HCT116 (cell line): ENCODE measurements around the gene YWHAB. TPM values are rescaled to one million over a fixed set of nuclear protein-coding genes. Genes with fewer than 3 reads are reported as not detected.

Source experiments
- ATAC-seq: fragments of 200-7000 bp; cut with Tn5 transposase; 2 replicates; pipeline ENCODE4 v1.9.1; 2020; ENCODE audit warnings: mild to moderate bottlenecking, moderate library complexity
- BruUV-seq: library from RNA; stranded (reverse); fragments of 400-500 nt; replicated peaks from 2 replicates; lab custom pipeline; 2021; lab: Mats Ljungman, UMichigan
- CTCF ChIA-PET: fragments of 300-600 bp; sonication (Branson Sonifier 250); formaldehyde crosslinking; loops from one replicate; lab custom pipeline; 2021; ENCODE audit warnings: antibody characterized with exemption; lab: Charles Lee
- POLR2A ChIA-PET: fragments of 300-600, 350-600 bp; sonication (Branson Sonifier 250); formaldehyde crosslinking; loops from one replicate; lab custom pipeline; 2021; ENCODE audit warnings: antibody characterized with exemption; lab: Charles Lee
- RAD21 ChIA-PET, 2 experiments: fragments of 300-600 bp; sonication (Branson Sonifier 250); formaldehyde crosslinking; loops; one replicate each; lab custom pipeline; 2023; ENCODE audit warnings: low total read pairs in 2 of 2; ENCODE audit not compliant: uncharacterized antibody in 2 of 2, unreplicated experiment in 2 of 2, low non-redundant PET in 1 of 2; lab: Charles Lee
- DNase-seq: peaks from one replicate; pipeline ENCODE4 v3.0.0-alpha.2; 2010; ENCODE audit warnings: low read depth, low spot score
- H2AFZ ChIP-seq: fragments of 200-600 bp; shearing (Covaris generic), sonication (generic); 2 replicates; pipeline ENCODE4 v1.6.1; 2017; ENCODE audit warnings: low read depth, mixed run types, mixed read lengths, antibody characterized with exemption, low read length; ENCODE audit not compliant: poor library complexity, severe bottlenecking
- H3K27ac ChIP-seq: 2 replicates; pipeline ENCODE4 v1.5.1; 2012; ENCODE audit warnings: low read depth, low read length
- H3K27me3 ChIP-seq: fragments of 200-600 bp; sonication (generic); 2 replicates; pipeline ENCODE4 v1.6.1; 2016; ENCODE audit warnings: mixed run types, low read length, mixed read lengths; ENCODE audit not compliant: insufficient read depth
- H3K36me3 ChIP-seq, 2 experiments: fragments of 200-500 bp in 1 of 2; fragments of 200-600 bp in 1 of 2; sonication (Bioruptor generic) in 1 of 2; sonication (generic) in 1 of 2; 2 replicates each; pipeline versions ENCODE4 v1.5.1 to v1.6.1; 2014 to 2016; ENCODE audit warnings: low read length in 2 of 2, inconsistent platforms in 1 of 2, mixed read lengths in 1 of 2, mixed run types in 1 of 2; ENCODE audit not compliant: insufficient read depth in 2 of 2, control insufficient read depth in 1 of 2
- H3K4me1 ChIP-seq, 2 experiments: fragments of 200-600 bp in 1 of 2; sonication (generic) in 1 of 2; 2 replicates each; pipeline versions ENCODE4 v1.5.1 to v1.6.1; 2012 to 2017; ENCODE audit warnings: low read length in 2 of 2, inconsistent platforms in 1 of 2, mild to moderate bottlenecking in 1 of 2, mixed read lengths in 1 of 2, mixed run types in 1 of 2, moderate library complexity in 1 of 2; ENCODE audit not compliant: insufficient read depth in 2 of 2, control insufficient read depth in 1 of 2
- H3K4me2 ChIP-seq: fragments of 200-600 bp; sonication (generic); 2 replicates; pipeline ENCODE4 v1.6.1; 2017; ENCODE audit warnings: mixed run types, low read length, mixed read lengths
- H3K4me3 ChIP-seq, 2 experiments: fragments of 200-600 bp in 1 of 2; sonication (generic) in 1 of 2; replicated peaks in 1 of 2; 2 replicates each; pipeline ENCODE4 v1.5.1; 2011 to 2016; ENCODE audit warnings: low read length in 2 of 2, control low read depth in 1 of 2, low read depth in 1 of 2, mild to moderate bottlenecking in 1 of 2, mixed read lengths in 1 of 2, mixed run types in 1 of 2
- H3K79me2 ChIP-seq: fragments of 200-600 bp; sonication (generic); 2 replicates; pipeline ENCODE4 v1.6.1; 2017; ENCODE audit warnings: mild to moderate bottlenecking, mixed run types, low read length, moderate library complexity, mixed read lengths; ENCODE audit not compliant: insufficient read depth
- H3K9ac ChIP-seq: fragments of 200-600 bp; sonication (generic); 2 replicates; pipeline ENCODE4 v1.6.1; 2016; ENCODE audit warnings: low read length, mixed read lengths
- H3K9me2 ChIP-seq: fragments of 200-600 bp; sonication (generic), shearing (Covaris generic); 2 replicates; pipeline ENCODE4 v1.6.1; 2017; ENCODE audit warnings: mixed run types, mild to moderate bottlenecking, moderate library complexity; ENCODE audit not compliant: insufficient read depth
- H3K9me3 ChIP-seq, 2 experiments: fragments of 200-500 bp in 1 of 2; fragments of 200-600 bp in 1 of 2; sonication (Bioruptor generic) in 1 of 2; sonication (generic) in 1 of 2; 2 replicates each; pipeline ENCODE4 v1.6.1; 2014 to 2017; ENCODE audit warnings: low read length in 2 of 2, mixed read lengths in 2 of 2, inconsistent platforms in 1 of 2, low read depth in 1 of 2, mild to moderate bottlenecking in 1 of 2, mixed run types in 1 of 2, moderate library complexity in 1 of 2; ENCODE audit not compliant: control insufficient read depth in 1 of 2, insufficient read depth in 1 of 2
- H4K20me1 ChIP-seq: fragments of 200-600 bp; sonication (generic), shearing (Covaris generic); 2 replicates; pipeline ENCODE4 v1.6.1; 2017; ENCODE audit warnings: mixed run types, mild to moderate bottlenecking, moderate library complexity; ENCODE audit not compliant: insufficient read depth
- ATF3 ChIP-seq: IDR thresholded peaks from 2 replicates; pipeline ENCODE4 v1.6.1; 2012
- EGR1 ChIP-seq: IDR thresholded peaks from 2 replicates; pipeline ENCODE4 v1.6.1; 2012; ENCODE audit warnings: low read depth
- ELF1 ChIP-seq: IDR thresholded peaks from 2 replicates; pipeline ENCODE4 v1.6.1; 2012; ENCODE audit warnings: low read depth, borderline replicate concordance
- JUND ChIP-seq: IDR thresholded peaks from 2 replicates; pipeline ENCODE4 v1.6.1; 2012
- MAX ChIP-seq: IDR thresholded peaks from 2 replicates; pipeline ENCODE4 v1.6.1; 2012
- POLR2A ChIP-seq: IDR thresholded peaks from 2 replicates; pipeline ENCODE4 v1.7.0; 2011; ENCODE audit warnings: borderline replicate concordance; ENCODE audit not compliant: insufficient read depth, insufficient read length; ENCODE audit errors: extremely low read depth
- RAD21 ChIP-seq: IDR thresholded peaks from 2 replicates; pipeline ENCODE4 v1.6.1; 2012; ENCODE audit warnings: low read depth, mild to moderate bottlenecking
- SRF ChIP-seq: IDR thresholded peaks from 2 replicates; pipeline ENCODE4 v1.6.1; 2012; ENCODE audit warnings: low read depth
- TCF7L2 ChIP-seq: IDR thresholded peaks from 2 replicates; pipeline ENCODE4 v1.7.0; 2011; ENCODE audit warnings: borderline replicate concordance, inconsistent platforms; ENCODE audit not compliant: insufficient read depth, insufficient read length; ENCODE audit errors: extremely low read depth
- ZBTB33 ChIP-seq: IDR thresholded peaks from 2 replicates; pipeline ENCODE4 v1.6.1; 2011; ENCODE audit warnings: mild to moderate bottlenecking, low read length, moderate library complexity; ENCODE audit not compliant: insufficient replicate concordance; ENCODE audit errors: extremely low read depth
- ZNF274 ChIP-seq: fragments of 200-500 bp; sonication (Bioruptor generic); IDR thresholded peaks from 2 replicates; pipeline ENCODE4 v1.6.1; 2014; ENCODE audit warnings: mild to moderate bottlenecking, low read depth, low read length, inconsistent platforms
- intact Hi-C: fragments of 100-400 bp; cut with micrococcal nuclease; formaldehyde crosslinking; loops from 2 replicates; pipeline ENCODE4 v1.10.0; 2022
- total RNA-seq: library from RNA; stranded (reverse); gene quantifications from one replicate; pipeline ENCODE4 v1.2.1, GENCODE V29; 2021; ENCODE audit not compliant: unreplicated experiment

YWHAB gene
- total RNA-seq, 1 experiment from 2014 or later, result 200 TPM

- no peak overlapping the region for H3K4me2 ChIP-seq
- TF ChIP-seq POLR2A (no peak), RAD21 (no peak), SRF (no peak), TCF7L2 (no peak), EGR1 (no peak), ELF1 (no peak), JUND (no peak), ZBTB33 (no peak)
- TF ChIP-seq, all 23 proteins: peak for 0
- Histone ChIP-seq H3K9ac (no peak overlapping the region), H3K36me3 (peaks cover 39 to 59% of the 10 kb centered on the region in 2 experiments; a peak in 3 of 4 replicates), H3K4me1 (no peaks in the 10 kb centered on the region), H3K27me3 (no peaks in the 10 kb centered on the region), H2AFZ (no peak overlapping the region), H3K9me2 (no peaks in the 10 kb centered on the region), H3K4me3 (no peak overlapping the region), H3K79me2 (no peaks in the 10 kb centered on the region), H3K27ac (no peak overlapping the region), H4K20me1 (no peaks in the 10 kb centered on the region), H3K9me3 (no peaks in the 10 kb centered on the region)
- RAD21 ChIA-PET, result no interaction called here
- no peak for DNase-seq
- BruUV-seq, result no TSS peak
- CTCF ChIA-PET, result no interaction called here
- POLR2A ChIA-PET, result no interaction called here
- intact Hi-C loops, result no loop called here
- no peak for ATAC-seq
Observed at GRCh38 chr20:44938637-44939036, 53.1 kb downstream of the YWHAB start.

GRCh38 chr20:44941120-44941691 is 55.7 kb downstream of the YWHAB start:
- Histone ChIP-seq H3K4me3 (no peak overlapping the region), H3K27me3 (no peaks in the 10 kb centered on the region), H3K4me1 (no peaks in the 10 kb centered on the region), H2AFZ (no peak overlapping the region), H4K20me1 (no peaks in the 10 kb centered on the region), H3K9ac (no peak overlapping the region), H3K27ac (no peak overlapping the region), H3K9me2 (no peaks in the 10 kb centered on the region), H3K36me3 (peaks cover 31 to 56% of the 10 kb centered on the region in 2 experiments; a peak in 3 of 4 replicates), H3K79me2 (0 out of 2 replicates have a peak, but pooled peaks cover 3% of the 10 kb centered on the region), H3K4me2 (no peak overlapping the region), H3K9me3 (no peaks in the 10 kb centered on the region)
- ChIA-PET CTCF (no interaction called here), POLR2A (interaction anchor here (0.7 to 1.2 kb wide), 3 partner anchors 8 to 32 kb away, joined by 3 to 4 read pairs (median 3); partner anchors contain the start of genes PABPC1L and TOMM34), RAD21 (no interaction called here)
- intact Hi-C loops, result no loop called here
- ATAC-seq (no peak), DNase-seq (no peak)
- no TSS peak for BruUV-seq
- TF ChIP-seq ZBTB33 (no peak), ZNF274 (no peak), MAX (no peak), ATF3 (no peak)
